ENCODE data around the gene TTC33.
"Not testable (repeated sequence)": the region's sequence is repeated elsewhere in the genome, so short reads cannot be mapped to it uniquely, and the experiment has no call there.

Gene TTC33, protein sequence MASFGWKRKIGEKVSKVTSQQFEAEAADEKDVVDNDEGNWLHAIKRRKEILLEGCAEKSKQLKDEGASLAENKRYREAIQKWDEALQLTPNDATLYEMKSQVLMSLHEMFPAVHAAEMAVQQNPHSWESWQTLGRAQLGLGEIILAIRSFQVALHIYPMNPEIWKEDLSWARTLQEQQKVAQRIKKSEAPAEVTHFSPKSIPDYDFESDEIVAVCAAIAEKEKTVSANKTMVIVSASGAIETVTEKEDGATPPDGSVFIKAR

DNA sequence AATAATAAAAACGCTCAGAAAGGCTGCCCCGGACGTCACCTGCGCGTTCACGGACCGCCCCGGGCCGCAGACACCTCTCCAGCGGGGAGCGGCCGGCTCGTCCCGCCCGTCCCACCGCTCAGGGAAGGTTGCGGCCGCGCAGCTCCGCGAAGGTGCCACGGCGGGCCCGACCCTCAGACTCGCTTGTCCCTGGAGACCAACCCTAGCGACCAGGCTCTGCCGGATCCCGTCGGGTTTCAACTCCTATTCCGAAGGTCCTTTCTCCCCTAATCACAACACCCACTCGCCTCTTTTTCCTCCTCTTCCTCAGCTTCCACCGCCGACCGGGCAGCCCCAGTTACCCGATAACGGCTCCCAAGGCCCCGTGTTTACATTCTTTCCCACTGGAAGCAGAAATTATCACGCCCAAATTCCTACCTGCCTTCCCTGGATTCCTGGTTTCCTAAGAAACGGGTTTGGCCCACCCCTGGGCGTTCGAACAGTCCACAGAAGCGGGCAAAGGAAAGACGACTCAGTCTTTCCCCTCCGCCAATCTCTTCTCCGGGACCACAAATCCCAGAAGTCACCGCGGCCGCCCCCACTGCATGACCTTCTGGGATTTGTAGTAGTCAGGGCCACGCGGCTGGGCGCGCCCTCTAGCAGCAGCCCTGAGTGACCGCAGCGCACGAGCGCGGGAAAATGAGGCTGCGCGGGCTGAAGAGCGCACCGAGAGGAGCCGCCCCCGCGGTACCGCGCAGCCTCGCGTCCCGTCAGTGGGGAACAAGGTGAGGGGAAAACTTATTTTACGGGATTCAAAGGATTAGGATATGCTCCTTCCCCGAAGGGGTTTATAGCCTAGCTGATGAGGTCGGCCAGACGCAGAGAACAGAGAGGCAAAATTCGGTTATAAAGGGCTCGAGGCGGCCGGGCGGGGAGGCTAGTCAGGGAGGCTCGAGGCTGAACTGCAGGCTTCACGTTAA, at the start of gene TTC33:
Gene TTC33 (minus strand): TSS at position 555 of the 959 bp plus-strand sequence. CDS start 8,943 bp downstream, outside the sequence.
- peak; percentile 96 for DNase-seq

DNA sequence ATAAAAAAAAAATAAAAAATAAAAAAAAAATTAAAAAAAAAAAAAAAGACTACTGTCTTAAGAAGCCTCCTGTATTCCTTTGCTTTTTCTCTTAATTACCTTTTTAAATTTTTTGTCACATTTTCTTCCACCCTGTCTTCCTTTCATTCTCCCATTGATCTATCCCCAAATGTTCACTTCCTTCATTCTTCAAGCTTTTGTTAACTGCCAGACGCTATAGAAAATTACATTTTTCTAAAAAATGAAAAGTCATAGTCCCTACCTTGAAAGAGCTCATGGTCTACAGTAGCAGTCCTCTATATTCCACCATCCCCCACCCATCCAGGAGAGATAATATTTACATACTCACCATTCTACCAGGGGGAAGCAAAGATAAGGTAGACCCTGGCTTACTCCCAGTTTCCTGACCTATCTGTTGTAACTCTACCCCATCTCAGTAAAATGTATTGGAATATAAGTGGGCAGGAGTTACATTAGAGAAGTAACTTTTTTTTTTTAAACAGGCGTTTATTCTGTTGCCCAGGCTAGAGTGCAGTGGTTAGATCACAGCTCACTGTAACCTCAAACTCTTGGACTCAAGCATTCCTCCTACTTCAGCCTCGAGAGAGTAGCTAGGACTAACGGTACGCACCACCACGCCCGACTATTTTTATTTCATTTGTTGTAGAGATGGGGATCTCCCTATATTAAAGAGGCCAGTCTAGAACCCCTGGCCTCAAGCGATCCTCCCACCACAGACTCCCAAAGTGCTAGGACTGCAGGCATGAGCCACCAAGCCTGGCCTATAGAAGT, 46.2 kb upstream of the TTC33 start:
- DNase-seq = no peak

DNA sequence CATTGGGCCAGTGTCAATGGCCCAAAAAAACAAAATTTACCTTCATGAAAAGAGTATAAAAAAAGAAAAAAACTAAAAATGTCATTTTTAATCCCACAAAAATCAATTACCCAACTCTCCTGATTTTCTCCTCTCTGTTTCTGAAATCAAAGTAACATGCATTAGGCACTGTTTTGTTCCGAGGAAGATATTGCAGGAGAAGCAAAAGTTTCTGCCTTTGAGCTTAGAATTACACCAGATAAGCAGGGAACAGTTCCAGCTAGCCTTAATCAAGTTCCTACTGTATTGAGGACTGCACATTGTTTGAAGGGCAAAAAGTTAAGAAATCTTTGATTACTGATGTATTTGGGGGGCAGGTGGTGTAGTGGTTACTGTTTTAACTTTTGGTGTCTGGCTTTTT, 43.5 kb upstream of the TTC33 start:
- peak; percentile 12 for DNase-seq

DNA sequence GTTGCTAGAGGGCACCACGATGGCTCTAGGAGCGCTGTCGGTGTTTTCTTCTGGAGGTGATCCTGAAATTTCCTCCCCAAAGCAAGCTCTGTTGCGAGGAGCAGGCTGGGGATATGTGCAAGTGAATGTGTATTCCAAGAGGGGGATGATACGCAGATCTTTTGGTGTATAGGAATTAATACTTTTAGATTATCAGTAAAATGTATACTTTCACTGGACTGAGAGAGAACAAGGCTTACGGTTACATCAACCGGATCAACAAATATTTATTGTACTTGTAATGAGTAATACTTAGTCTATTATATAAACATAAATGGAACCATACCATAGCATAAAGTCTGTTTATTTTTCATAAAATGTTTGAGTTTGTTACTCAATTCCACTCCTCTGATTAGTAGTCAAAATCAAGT, 43.0 kb upstream of the TTC33 start:
- DNase-seq = no peak

DNA sequence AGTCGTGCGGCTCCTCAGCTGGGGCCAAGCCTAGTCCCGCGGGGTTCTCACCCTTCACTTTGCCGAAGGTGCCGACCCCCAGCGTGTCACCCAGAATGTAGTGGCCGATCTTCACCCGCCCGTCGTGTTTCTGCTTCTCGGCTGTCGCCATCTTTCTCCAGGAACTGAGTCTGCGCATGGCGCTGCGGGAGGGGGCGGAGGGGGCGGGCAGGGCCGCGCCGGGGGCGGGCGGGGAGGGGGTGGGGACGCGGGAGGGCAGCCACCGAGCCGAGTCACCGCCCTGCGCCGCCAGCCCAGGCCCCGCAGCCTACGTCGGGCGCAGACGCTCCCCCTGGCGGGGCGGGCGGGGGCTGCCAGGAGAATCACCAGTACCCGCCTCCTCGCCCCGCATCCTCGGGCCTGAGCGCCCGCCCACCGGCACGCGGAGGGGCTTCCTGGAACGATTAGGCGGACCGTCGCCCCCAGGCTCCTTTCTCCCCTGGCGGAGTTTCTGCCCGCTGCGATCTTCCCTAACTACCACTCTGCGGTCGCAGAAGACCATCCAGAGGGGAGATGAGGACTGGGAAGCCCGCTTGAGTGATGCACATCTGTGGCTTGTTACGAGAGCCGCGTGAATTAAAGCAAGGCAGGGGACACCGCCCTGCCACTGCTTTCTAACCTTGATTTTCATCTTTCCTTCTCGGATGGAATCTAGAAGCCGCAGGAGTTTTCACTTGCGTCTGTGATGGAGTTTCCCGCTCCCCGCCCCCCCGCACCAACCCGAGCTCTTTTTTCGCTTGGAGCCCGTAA, 42.4 kb upstream of the TTC33 start, which contains the start of gene PRKAA1:
Gene PRKAA1 (minus strand): TSS at position 363 of the 789 bp plus-strand sequence. CDS start 185 bp downstream, at position 178.
- peak; percentile 90 for DNase-seq

DNA sequence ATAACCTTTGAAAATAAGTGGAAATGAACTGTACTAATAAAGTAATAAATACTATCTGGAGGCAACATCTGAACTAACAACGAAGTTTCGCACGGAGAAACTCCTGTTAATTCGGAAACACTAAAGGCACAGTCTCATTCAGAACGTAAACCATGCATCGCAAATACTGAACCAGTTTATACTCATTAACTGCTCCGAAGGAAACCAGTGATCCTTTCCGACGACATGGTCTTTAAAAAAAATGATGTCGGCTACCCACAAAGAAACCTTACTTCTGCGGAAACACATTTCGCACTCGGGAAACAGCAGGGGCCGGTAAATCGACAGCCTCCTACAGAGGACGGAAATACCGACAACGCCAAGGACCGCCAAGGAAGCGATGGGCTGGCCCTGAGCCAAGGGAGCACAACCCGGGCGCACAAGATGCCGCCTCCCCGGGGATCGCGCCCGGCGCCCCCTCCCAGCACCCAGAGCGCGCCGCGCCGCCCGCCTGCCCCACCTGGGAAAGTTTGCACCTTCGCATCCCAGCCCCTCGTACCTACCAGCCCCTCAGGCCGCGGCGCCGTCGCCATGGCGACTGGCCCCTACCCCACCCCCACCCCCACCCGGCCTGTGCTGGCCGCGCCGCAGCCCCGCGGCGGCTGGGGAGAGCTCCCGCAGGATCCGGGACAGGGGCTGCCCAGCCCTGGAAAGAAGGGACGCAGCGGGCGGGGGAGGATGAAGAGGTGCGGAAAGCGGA, 41.7 kb upstream of the TTC33 start:
- peak; percentile 85 for DNase-seq

DNA sequence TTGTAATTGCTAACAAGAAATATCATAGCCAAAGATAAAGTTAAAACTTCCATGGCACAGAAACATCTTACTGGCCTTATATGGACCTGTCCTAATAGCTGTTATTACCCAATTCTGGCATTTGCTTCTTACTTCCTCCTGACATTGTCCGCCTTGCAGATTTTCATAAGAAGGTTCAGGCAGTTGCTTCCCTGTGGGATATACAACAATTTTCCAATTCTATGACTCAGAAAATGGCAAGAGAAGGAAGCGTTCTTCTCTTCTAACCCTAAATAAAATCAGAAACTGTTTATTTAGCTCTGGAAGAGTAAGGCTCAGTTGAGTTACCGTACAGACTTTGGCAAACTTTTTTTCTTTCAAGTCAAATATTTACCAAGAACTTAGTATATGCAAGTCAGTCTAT, 40.7 kb upstream of the TTC33 start:
- DNase-seq = peak; percentile 41

DNA sequence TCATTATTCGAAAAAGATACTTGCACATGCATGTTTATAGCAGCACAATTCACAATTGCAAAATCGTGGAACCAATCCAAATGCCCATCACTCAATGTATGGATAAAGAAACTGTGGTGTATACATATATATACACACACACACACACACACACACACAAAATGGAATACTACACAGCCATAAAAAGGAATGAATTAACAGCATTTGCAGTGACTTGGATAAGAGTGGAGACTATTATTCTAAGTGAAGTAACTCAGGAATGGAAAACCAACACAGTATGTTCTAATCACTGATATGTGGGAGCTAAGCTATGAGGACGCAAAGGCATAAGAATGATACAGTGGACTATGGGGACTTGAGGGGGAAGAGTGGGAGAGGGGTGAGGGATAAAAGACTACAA, 39.1 kb upstream of the TTC33 start:
- not testable (repeated sequence) for DNase-seq

DNA sequence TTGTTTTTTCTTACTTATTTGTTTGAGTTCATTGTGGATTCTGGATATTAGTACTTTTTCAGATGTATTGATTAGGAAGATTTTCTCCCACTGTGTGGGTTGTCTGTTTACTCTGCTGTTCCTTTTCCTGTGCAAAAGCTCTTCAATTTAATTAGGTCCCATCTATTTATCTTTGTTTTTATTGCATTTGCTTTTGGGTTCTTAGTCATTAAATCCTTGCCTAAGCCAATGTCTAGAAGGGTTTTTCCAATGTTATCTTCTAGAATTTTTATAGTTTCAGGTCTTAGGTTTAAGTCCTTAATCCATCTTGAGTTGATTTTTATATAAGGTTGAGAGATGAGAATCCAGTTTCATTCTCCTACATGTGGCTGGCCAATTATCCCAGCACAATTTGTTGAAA, 38.6 kb upstream of the TTC33 start:
- not testable (repeated sequence) for DNase-seq

DNA sequence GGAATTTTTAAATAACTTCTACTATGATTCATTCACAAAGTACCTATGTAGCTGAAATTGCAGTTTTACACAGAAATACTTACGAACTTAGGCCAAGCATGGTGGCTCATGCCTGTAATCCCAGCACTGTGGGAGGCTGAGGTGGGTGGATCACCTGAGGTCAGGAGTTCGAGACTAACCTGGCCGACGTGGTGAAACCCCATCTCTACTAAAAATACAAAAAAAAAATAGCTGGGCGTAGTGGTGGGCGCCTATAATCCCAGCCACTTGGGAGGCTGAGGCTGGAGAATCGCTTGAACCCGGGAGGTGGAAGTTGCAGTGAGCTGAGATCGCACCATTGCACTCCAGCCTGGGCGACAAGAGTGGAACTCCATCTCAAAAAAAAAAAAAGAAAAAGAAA, 36.9 kb upstream of the TTC33 start:
- DNase-seq = not testable (repeated sequence)

DNA sequence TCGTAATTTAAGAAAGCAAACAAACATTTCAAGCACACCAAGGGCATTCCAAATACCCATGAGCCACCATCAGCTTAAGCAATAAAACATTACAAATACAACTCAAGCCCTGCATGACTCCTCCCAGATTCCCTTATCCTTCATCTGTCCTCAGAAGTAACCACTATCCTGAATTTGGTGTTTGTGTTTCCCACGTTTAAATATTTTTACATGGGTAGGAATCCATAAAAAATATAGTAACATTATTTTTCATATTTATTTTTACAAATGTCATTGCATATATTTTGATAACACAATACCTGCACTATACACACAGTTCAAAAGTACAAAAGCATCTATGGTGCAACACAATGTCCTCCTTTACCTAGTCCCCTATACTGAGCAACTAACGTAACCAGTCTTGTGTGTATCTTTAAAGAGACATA, 36.0 kb upstream of the TTC33 start:
- DNase-seq = peak; percentile 10

DNA sequence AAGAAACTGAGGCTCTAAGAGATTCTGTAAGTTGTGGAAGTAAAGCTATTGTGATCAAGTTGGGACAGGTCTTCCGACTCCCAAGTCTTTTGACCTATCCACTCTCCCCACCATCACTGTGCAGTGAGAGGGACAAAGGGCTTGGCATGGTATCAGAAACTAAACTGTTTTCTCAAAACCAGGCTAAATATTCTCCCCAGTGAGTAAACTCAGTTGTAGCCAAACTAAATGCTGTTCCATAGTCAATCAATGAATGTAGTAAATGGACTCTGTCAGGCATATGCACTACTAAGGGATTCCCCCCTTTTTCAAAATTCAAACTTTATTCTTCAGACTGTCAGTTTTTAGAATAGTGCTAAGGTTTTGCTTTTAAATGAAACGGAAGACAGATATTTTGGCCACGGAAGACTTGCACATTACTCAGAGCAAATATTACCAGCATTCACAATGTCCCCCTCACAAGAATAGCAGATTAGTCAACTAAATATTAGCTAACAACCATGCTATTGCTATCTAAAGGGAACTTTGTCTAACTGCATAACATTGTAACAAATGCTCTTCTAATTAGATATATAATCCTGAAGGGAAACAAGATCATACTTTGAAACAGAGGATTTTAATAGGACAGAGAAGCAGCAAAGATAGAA, 35.3 kb upstream of the TTC33 start:
- DNase-seq = no peak

DNA sequence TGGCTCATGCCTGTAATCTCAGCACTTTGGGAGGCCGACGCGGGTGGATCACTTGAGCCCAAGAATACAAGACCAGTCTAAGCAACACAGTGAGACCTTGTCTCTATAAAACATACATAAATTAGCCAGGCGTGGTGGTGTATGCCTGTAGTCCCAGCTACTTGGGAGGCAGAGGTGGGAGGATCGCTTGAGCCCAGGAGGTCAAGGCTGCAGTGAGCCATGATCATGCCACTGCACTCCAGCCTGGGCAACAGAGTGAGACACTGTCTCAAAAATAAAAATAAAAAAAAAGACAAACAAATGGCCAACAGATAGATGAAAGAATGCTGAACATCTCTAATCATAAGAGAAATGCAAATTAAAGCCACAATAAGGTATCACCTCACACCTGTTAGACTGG, 33.2 kb upstream of the TTC33 start:
- not testable (repeated sequence) for DNase-seq

DNA sequence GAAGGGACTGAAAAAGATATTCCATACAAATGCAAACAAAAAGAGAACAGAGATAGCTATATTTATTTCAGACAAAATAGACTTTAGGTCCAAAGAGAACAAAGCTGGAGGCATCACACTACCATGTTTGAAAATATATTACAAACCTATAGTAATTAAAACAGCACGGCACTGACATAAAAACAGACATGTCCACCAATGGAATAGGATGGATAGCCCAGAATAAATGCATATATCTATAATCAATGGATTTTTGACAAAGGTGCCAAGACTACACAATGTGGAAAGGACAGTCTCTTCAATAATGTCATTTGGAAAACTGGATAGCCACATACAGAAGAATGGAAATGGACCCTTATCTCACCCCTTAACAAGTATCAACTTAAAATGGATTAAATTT, 32.2 kb upstream of the TTC33 start:
- no peak for DNase-seq

DNA sequence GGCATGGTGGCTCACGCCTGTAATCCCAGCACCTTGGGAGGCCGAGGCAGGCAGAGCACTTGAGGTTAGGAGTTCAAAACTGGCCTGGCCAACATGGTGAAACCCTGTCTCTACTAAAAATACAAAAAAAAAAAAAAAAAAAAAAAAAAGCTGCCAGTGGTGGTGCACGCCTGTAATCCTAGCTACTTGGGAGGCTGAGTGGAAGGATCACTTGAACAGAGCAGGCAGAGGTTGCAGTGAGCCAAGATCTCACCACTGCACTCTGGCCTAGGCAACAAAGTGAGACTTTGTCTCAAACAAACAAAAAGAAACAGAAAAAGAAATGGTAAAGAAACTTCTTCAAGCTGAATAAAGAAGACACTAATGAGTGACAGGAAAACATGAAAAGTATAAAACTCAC, 30.9 kb upstream of the TTC33 start:
- DNase-seq = not testable (repeated sequence)

DNA sequence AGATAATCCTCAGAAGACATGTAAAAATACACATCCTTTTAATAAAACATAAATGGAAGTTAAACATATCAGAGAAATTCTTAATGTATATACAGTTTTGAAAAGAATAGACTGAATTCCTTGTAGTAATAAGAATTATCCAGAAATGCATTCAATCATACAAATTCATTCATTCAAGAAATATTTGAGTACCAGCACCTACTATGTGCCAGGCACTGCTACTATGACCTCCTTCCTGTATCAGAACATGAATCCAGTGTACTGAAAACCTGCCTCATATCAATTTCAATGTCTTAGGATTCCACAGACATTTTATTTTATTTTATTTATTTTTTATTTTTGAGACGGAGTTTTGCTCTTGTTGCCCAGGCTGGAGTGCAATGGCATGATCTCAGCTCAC, 29.2 kb upstream of the TTC33 start:
- DNase-seq = no peak

DNA sequence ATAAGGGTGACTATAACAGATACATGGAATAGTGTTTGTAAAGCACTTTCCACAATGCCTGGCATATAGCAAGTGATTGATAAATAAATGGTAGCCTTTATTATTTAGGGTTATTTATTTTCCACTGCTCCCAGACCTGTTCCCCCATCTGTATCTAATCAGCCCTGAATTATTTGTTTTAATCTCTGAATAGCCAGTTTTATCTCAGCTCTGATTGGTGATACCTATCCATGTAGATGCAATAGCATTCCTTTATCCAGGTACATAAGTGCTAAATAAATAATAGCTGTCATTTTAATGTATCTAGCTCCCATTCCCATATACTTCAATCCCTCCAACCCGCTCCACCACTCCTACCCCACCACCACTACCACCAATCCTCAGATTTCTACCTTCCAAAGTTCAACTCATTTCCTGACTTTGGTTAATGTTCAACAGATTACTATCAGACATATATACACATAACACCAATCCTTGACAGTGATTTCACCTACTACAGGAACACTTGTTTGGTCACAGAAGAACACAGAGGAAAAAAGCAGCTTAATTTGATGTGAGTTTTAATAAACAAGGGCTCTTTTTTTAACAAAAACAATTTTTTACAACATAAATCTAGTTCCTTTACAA, 28.4 kb upstream of the TTC33 start:
- DNase-seq = no peak

DNA sequence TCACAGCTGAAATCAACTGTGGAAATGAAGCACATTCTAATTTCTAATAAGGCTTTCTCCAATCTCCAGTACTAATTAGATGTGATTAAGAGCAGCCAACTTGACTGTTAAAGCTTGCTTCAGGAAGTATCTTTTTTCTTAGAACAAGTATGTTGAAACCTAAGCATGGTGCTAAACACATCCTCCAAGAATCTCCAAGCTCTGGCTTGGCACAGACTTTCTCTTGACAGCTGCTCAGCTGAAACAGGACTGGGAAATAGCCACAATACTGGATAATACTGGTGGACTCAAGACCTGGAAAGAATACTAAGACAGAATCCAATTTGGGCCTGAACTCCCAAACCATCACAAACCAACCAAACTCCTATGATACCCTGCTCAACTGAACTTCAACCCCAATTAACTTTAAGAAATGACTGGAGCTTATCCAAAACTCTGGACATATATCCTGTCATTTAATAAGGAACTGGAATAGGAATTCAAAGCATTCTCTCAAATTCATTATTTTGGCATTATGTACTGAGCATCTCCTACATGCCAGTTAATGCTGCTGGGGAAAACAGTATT, 26.2 kb upstream of the TTC33 start:
- peak; percentile 27 for DNase-seq

DNA sequence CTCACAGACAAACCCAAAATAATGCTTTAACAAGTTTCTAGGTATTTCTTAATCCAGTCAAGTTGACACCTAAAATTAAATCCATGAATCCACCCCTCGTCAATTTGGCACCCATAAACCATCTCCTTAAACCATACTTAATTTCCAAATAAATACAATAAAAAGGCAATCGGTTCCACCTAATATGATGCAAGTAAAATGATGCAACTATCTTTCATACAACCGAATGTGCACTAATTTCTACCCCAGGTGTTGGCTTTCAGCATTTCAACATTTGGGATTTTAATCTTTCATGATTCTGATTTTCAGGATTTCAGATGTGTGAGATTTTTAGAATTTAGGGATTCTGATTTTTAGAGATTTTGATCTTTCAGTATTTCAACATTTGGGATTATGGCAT, 25.1 kb upstream of the TTC33 start:
- no peak for DNase-seq

DNA sequence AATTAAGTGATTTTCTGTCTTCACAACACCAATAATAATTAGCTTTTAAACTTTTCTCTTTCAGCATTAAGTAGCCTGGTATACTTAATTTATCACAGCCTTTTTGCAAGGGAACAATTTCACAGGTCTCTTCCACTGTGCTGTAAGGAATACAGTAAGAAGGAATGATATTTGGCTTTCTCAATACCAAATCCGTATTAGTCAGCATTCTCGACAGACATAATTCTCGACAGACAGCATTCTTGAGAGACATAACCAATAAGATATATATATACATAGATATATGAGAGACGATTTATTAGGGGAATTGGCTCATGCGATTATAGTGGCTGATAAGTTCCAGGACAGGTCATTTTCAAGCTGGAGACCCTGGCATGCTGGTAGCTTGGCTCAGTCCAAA, 24.4 kb upstream of the TTC33 start:
- DNase-seq = no peak
